Adipocyte (in vitro differentiated cells): ENCODE data around the gene GPR135.

Source experiments
- DNase-seq: peaks from one replicate; pipeline ENCODE4 v3.0.0-alpha.2; 2015; ENCODE audit warnings: low read depth
- H3K27me3 ChIP-seq: replicated peaks from 2 replicates; pipeline ENCODE4 v1.7.0; 2013; ENCODE audit warnings: mild to moderate bottlenecking, low read length, moderate library complexity; ENCODE audit not compliant: control insufficient read depth, insufficient read depth
- H3K36me3 ChIP-seq: 2 replicates; pipeline ENCODE4 v1.7.0; 2013; ENCODE audit warnings: low read length, mild to moderate bottlenecking, moderate library complexity; ENCODE audit not compliant: control insufficient read depth, insufficient read depth, severe bottlenecking
- H3K4me1 ChIP-seq: 2 replicates; pipeline ENCODE4 v1.7.0; 2013; ENCODE audit warnings: mild to moderate bottlenecking, low read length, moderate library complexity; ENCODE audit not compliant: control insufficient read depth, insufficient read depth
- H3K4me3 ChIP-seq: 2 replicates; pipeline ENCODE4 v1.7.0; 2013; ENCODE audit warnings: mild to moderate bottlenecking, low read length, moderate library complexity
- H3K9ac ChIP-seq: 2 replicates; pipeline ENCODE4 v1.7.0; 2013; ENCODE audit warnings: mild to moderate bottlenecking, low read length, moderate library complexity
- H3K9me3 ChIP-seq: 2 replicates; pipeline ENCODE4 v1.7.0; 2013; ENCODE audit warnings: mild to moderate bottlenecking, low read length, moderate library complexity; ENCODE audit not compliant: control insufficient read depth

The GPR135 gene

GRCh38 chr14:59438195-59438647 is 27.0 kb downstream of the GPR135 start:
- peak; percentile 40 for DNase-seq
- peak overlapping the region; percentile 36 for H3K4me3 ChIP-seq
- H3K27me3 ChIP-seq = no peaks in the 10 kb centered on the region

GRCh38 chr14:59435987-59436386 is 29.2 kb downstream of the GPR135 start:
- Histone ChIP-seq H3K4me3 (no peak overlapping the region), H3K9ac (no peak overlapping the region), H3K9me3 (no peaks in the 10 kb centered on the region), H3K36me3 (no peaks in the 10 kb centered on the region), H3K27me3 (no peaks in the 10 kb centered on the region), H3K4me1 (peaks cover 34% of the 10 kb centered on the region)
- no peak for DNase-seq

More at GRCh38 chr14:59438195-59438647, 27.0 kb downstream of the GPR135 start:
- peaks cover 34% of the 10 kb centered on the region for H3K4me1 ChIP-seq
- H3K9me3 ChIP-seq = no peaks in the 10 kb centered on the region
- peak overlapping the region; percentile 67 for H3K9ac ChIP-seq
- no peaks in the 10 kb centered on the region for H3K36me3 ChIP-seq

DNA sequence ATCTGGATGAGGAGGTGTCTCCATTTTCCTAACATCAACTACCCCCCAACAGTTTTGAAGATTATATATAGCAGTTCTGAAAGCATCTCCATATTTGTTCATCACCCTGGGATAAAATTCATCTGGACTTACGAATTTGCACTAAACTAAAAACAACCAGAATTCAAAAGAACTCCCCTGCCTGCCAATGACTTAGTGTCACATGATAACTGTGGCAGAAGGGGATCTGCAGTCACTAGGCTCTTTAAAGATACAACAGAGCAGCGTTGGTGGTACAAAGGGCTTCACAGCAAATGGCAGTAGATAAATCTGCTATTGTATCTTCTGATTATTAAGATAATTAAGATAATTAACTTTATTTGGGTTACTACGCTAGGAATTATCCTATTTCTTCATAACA is 30.1 kb downstream of the GPR135 start:
- Histone ChIP-seq H3K9me3 (no peaks in the 10 kb centered on the region), H3K4me1 (peaks cover 27% of the 10 kb centered on the region), H3K4me3 (no peak overlapping the region), H3K9ac (no peak overlapping the region), H3K27me3 (no peaks in the 10 kb centered on the region), H3K36me3 (no peaks in the 10 kb centered on the region)
- no peak for DNase-seq

DNA sequence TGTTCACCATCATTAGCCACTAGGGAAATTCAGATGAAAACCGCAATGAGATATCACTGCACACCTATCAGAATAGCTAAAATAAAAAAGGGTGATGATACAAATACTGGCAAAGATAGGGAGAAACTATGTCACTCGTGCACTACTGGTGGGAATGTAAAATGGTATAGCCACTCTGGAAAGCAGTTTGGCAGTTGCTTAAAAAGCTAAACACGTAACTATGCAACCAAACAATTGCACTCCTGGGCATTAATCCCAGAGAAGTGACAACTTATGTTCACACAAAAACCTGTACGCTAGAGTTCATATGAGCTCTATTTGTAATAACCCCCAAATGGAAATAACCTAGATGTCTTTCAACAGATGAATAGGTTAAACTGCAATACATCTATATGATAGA is 35.4 kb downstream of the GPR135 start:
- peaks cover 37% of the 10 kb centered on the region for H3K4me1 ChIP-seq
- H3K9me3 ChIP-seq = no peaks in the 10 kb centered on the region
- no peak for DNase-seq

DNA sequence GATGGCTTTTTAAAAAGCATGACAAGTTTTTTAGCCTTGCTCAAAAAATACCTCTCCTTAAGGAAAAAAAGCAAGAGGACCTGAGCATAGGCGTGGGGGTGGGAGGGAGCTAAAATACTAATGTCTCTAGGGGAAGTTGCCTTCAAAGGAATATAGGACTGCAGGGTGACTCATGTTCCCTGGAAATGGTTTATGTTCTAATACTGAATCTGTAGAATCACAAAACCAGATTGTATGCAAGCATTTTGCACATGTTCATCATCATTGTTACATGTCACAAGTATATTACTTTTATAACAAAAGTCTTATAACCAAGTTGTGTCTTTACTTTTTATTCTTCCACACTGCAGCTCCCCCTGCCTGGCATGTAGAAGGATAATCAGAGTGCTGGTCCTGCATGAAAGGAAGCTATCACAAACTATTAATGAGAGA is 36.6 kb downstream of the GPR135 start:
- Histone ChIP-seq H3K4me1 (peaks cover 43% of the 10 kb centered on the region), H3K9me3 (no peaks in the 10 kb centered on the region), H3K4me3 (peak overlapping the region; percentile 31), H3K36me3 (no peaks in the 10 kb centered on the region), H3K9ac (peak overlapping the region; percentile 57), H3K27me3 (no peaks in the 10 kb centered on the region)
- DNase-seq = peak; percentile 58

More for the DNA sequence above, 35.4 kb downstream of the GPR135 start:
- no peaks in the 10 kb centered on the region for H3K36me3 ChIP-seq
- H3K4me3 ChIP-seq = no peak overlapping the region
- no peaks in the 10 kb centered on the region for H3K27me3 ChIP-seq
- no peak overlapping the region for H3K9ac ChIP-seq

GRCh38 chr14:59427653-59428580 is 37.3 kb downstream of the GPR135 start:
- peaks cover 43% of the 10 kb centered on the region for H3K4me1 ChIP-seq
- no peaks in the 10 kb centered on the region for H3K27me3 ChIP-seq
- H3K36me3 ChIP-seq = no peaks in the 10 kb centered on the region
- peak overlapping the region; percentile 31 for H3K4me3 ChIP-seq
- peak overlapping the region; percentile 57 for H3K9ac ChIP-seq
- no peaks in the 10 kb centered on the region for H3K9me3 ChIP-seq
- peak; percentile 28 for DNase-seq

GRCh38 chr14:59425322-59425935 is 39.8 kb downstream of the GPR135 start:
- Histone ChIP-seq H3K9me3 (no peaks in the 10 kb centered on the region), H3K27me3 (no peaks in the 10 kb centered on the region), H3K4me3 (no peak overlapping the region), H3K4me1 (peaks cover 52% of the 10 kb centered on the region), H3K9ac (no peak overlapping the region), H3K36me3 (no peaks in the 10 kb centered on the region)
- DNase-seq = no peak

DNA sequence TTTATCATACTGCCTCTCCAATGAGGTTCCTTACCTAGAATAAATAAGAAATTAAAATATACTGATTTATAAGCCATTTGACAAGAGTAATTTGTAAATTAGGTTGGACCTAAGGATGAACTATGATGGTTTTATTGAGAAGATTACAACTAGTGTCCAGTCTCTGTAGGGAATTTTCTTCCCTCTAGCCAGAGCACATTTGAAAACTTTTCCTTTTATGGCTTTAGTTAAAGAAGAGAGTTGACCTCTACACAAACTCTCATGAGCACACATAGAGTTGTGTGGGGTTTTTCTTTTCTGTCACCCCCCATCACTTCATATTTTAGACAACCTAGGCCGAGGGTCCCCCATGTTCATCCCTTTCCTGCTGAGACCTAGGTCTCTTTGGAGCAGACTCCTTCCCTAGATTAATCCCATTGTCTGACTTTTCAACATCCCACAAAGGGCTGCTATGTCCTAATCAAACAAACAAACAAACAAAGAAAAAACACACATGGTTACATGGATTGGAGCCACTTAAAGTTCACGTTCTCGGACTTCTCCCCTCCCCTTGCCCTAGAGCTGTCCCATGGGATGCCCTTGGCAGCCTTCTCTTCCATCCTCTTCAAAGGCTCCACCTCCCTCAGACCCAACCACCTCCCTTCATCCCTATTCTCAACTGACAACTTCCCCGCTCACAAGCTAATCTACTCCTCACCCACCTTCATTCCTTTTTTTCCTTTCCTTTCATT is 40.7 kb downstream of the GPR135 start:
- Histone ChIP-seq H3K9ac (no peak overlapping the region), H3K4me3 (no peak overlapping the region), H3K4me1 (peaks cover 52% of the 10 kb centered on the region), H3K27me3 (no peaks in the 10 kb centered on the region), H3K36me3 (no peaks in the 10 kb centered on the region), H3K9me3 (no peaks in the 10 kb centered on the region)
- no peak for DNase-seq

DNA sequence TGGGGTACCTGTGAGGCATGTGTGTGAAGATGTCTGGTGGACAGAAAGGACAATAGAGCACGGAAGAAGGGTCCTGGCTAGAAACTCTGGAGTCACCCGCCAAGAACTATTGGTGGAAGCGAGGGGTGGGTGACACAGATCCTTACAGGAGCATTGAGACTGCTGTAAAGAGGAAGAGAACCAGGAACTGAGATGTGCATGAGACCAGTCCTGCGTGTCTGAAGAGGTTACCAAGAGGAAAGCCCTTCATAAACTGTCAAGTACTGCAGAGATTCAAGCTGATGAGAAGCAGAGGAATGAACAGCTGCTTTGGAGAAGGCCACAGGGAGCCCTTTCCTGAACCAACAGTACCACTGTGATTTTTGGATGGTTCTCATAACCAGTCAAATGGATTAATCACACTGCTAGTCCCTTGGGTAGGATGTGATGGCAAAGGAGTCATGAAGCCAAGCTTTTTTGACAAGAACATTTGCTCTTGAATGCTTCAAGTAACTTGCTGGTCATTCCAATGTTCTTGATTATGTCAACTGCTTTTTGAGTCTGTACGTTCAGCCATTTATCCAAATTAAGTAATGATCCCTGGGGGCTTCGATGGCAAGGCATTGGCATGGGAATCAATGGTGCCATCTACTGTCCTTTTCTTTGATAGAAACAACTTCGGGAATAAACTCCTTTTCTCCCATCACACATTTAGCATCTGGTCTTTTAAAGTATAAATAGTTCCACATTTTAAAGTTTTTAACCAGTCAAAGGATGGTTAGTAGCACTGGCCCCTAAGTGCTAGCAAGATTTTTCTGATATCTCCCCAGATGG is 42.9 kb downstream of the GPR135 start:
- no peak for DNase-seq

DNA sequence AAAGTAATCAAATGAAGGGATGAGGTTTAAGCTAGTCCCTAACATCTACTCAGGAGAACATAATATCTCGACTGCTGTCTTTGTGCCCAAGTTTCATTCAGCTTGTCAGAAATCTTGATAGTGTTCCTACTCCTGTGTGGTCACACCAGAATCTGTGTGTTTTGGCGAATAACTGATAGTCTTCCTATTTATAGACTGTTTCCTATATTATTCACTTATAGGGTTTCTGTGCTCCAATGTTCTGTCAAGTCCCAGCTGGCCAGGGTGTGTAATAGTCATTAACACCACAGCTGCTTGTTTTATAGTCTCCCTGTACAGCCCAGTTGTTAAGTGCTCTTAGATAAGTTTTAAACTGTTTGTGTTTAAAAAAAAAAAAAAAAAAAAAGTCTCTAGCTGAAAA is 45.9 kb downstream of the GPR135 start:
- H3K4me3 ChIP-seq = no peak overlapping the region
- no peaks in the 10 kb centered on the region for H3K9me3 ChIP-seq
- peaks cover 10% of the 10 kb centered on the region for H3K4me1 ChIP-seq
- H3K9ac ChIP-seq = no peak overlapping the region
- H3K36me3 ChIP-seq = peaks cover 2% of the 10 kb centered on the region
- H3K27me3 ChIP-seq = no peaks in the 10 kb centered on the region
- no peak for DNase-seq

More for the DNA sequence above, 42.9 kb downstream of the GPR135 start:
- Histone ChIP-seq H3K36me3 (no peaks in the 10 kb centered on the region), H3K4me1 (peaks cover 36% of the 10 kb centered on the region), H3K4me3 (no peak overlapping the region), H3K9ac (no peak overlapping the region), H3K9me3 (no peaks in the 10 kb centered on the region), H3K27me3 (no peaks in the 10 kb centered on the region)
